IPS DF 19.7 (cell line): ENCODE data around the gene ZMPSTE24.

Experiments used
- DNase-seq: peaks from one replicate; pipeline ENCODE4 v3.0.0-alpha.2; 2013; ENCODE audit warnings: low read depth, low spot score

Gene ZMPSTE24

DNA sequence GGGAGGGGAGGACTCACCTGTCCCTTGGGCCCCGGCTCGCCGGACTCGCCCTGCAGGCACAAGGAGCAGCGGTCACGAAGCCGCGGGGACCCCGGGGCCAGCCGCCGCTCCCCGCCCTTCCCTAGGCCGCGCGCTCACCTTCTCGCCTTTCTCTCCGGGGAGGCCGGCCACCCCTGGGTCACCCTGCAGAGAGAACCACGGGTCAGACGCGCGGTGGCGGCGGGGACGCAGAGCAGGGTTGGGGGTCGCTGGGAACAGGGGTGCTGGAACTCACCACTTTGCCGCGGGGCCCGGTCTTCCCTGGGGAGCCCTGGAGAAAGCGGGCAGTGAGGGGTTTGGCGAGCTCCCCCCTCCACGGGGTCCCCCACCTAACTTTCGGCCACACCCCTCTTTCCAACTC is 45.8 kb downstream of the ZMPSTE24 start:
- no peak for DNase-seq

DNA sequence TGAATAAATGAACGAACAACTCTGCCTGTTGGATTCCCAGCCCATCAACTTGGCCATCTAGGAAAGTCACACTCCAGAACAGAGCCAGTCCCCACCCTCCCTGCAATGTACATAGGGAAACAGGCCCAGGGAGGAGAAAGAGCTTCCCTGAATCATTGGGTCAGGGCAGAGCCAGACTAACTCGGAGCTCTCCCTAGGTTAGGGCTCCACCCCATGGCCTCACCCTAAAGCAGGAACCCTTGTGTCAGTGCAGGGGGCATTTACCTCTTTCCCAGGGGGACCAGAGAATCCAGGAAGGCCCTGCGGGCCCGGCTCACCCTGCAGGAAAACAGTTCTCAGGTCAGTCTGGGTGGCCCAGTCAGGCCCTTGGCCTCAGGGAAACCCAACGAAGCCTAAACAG is 47.4 kb downstream of the ZMPSTE24 start:
- no peak for DNase-seq

DNA sequence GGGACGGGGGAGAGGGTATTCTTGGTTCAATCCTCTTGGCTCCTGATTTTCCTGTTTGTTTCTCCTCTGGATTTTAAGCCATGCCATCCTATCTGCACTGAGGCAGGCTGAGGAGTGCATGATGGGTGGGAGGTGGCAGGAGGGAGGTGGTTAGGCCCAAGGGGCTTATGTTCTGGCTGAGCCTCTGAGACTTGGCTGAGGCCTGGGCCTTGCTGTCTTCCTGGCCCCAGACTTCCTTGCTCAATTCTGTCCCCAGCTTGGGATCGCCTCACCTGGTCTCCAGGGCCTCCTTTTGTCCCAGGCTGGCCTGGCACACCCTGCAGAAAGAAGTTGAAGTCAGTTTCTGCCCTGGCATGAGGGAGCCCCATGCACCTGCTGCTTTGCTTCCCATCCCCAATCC is 47.8 kb downstream of the ZMPSTE24 start:
- no peak for DNase-seq

DNA sequence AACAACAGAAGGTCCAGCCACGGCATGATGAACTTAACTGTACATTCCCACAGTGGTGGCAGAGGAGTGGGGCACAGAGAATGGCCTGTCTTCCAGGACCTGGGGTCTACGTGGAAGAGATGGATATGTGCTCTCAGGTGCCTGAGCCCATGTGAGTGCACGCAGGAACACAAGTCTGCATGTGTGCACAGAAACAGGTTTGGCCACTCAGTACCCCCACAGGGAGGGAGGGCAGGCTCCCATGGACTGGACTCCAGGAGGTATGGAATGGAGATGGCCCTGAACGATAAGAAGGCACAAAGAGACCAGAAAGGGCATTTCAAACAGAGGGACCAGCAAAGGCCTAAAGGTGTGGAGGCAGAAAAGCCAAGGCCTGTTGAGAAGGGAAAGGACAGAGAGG is 48.3 kb downstream of the ZMPSTE24 start:
- DNase-seq, result no peak

DNA sequence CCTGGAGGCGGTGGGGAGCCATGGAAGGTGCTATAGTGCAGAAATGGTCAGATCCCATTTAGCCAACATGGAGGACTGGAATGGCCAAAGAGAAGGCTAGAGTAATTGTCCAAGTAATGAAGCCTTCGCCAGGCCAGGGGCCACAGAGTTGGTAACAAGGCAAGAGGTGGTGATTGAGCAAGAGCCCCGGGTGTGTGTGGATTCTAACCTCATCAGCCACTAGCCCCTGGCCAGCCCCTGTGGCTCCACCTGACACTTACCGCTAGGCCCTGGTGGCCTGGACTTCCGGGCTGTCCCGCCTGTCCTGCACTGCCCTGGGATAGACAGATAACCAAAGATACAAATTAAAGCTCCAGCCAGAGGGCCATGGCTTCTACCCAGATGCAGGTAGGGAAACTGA is 49.1 kb downstream of the ZMPSTE24 start:
- DNase-seq, result no peak

DNA sequence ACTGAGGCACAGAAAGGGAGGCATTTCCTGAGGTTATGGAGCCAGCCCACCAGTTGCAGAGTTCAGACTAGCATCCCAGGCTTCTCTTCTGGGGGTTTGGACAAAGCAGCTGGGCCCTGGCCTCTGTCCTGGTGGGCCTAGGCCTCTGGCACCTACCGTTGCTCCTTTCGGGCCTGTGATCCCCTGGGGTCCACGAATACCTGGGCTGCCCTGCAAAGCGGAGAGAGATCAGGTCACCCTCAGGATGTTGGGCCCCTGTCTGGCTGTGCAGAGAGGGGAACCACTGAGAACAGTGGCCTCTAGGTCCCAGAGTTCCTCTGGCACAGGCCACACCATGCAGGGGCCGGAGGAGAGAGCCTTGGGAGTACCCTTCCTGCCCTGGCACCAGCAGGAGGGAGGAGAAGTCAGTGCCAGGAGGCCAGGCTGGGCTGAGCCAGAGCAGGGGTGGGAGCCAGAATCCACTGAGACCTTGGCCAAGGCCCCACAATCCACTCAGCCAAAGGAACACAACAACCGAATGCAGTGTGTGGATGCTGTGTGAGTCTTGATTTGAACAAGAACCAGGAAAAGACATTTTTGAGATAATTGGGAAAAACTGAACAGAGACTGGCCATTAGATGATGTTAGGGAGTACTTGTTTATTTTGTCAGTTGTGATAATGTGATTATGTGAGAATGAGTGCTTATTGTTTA is 50.1 kb downstream of the ZMPSTE24 start:
- no peak for DNase-seq

DNA sequence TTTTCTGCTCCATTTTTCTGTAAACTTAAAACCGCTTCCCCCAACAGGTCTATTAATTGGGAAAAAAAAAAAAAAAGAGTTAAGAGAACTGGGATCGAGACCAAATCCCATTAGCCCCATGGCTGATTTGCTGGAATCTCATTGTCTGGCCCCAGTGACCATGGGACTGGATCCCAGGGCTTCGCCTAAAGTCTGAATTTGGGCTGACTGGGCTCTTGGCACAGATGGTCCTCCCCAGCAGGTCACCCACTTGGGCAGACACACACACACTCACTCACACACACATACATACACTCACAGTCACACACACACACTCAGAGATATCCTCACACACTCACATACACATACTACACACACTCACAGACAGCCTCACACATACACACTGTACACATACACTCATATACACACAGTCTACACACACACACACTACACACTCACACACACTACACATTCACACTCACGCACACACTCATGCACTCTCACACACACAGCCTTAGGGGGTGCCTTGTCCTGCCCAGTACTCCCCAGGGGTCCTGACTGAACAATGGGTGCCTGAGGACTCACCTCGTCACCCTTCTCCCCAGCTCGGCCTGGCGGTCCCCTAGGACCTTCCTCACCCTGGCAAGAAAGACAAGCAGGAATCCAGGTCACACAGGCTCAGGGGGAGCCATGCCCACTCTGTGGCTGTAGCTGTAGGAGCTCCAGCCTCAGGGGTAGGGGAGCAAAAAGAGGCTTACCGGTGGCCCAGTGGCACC is 51.5 kb downstream of the ZMPSTE24 start:
- DNase-seq, result no peak

DNA sequence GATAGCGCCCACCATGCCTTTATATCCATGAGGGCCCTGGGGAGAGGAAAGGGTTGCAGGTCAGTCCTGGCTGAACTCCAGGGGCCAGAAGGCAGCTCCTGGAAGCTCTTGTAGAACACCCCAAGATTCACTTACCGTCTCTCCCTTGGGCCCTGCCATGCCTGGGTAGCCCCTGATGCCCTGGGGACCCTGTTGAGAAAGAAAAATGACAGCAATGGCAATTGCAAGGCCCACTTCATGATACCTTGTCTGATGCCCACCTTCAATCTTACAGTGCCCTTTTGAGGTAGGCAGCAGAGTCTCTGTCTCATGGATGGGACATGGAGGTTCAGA is 52.1 kb downstream of the ZMPSTE24 start:
- DNase-seq, result no peak

DNA sequence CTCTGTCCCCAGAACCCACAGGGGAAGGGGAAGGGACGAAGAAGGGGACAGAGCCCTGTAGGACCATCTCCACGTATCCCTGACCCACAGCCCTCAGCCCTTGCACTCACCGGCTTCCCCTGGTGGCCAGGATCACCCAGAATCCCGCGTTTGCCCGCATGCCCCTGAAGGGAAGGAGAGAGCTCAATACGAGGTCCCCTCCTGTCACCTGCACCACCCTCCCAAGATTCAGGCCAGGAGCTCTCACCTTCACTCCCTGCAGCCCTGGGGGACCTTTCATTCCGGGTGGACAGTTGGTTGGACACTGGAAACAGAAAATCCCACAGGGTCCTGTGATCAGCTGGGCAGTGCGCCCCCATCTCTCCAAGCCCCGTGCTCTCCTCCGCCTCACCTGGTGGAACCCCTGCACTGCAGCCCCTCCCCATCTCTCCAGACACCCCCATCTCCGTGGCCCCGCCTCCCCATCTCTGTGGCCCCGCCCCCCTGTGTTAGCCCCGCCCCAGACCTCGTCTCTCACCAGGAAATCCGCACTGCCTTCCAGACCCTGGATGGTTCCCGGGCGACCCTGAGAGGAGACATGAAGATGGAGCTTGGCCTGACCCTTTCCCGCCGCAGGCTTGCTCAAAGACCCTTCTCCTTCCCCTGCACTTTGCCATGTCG is 53.1 kb downstream of the ZMPSTE24 start:
- no peak for DNase-seq

DNA sequence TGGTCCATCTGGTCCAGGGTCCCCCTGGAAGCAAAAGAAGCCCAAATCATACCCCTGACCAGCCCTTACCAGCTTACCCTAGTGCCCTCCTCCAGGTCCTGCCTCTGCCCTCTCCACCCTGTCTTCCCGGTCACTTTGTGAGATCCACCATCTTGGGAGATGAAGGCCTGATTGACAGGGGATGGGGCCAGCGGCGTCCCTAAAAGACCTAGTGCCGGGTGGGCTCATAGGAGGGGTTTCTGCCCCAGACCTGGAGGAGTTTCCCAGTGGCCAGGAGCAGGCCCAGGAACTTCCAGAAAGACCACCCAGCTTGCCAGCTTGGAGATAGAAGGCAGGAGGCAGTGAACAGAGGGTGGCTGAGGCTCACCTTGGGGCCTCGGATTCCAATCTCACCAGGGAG is 53.7 kb downstream of the ZMPSTE24 start:
- DNase-seq, result no peak

DNA sequence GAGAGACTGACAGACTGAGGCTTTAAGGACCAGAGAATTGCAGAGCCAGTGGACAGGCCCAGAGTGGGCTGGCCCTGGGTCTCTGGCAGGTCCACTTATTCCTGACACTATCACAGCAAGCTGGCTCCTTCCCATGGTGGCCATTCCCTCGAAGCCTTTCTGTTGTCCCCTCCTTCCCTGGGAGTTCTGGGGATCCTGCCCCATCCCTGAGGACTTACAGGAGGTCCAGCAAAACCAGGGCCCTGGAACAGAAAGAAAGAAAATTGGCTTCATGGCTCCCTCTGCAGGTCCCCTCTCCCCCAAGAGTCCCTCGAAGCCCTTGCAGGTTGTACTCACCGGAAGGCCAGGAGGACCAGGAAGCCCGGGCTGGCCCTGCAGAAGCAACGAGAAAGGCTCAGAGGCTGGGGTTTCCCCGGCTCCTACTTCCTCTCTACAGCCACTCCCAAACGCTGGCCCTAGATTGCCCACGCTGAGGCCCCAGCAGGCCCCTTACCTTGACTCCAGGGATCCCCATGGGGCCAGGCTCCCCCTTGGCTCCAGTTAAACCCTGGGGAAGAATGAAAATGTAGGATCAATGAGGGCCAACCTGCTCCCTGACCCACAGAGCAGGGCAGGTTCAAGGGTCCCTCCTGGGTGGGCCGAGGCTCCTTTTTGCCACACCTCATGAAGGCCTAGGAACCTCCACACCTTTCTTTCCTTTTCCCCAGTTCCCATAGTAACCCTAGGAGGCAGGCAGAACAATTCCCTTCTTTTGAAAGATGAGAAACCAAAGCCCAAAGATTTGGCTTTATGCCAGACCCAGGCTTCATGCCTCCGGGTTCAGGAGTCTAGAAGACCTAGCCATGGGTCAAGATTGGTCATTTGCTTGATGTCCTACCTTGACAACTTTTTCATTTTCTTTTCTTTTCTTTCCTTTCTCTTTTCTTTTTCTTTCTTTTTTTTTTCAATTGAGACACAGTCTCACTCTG is 54.5 kb downstream of the ZMPSTE24 start:
- no peak for DNase-seq

DNA sequence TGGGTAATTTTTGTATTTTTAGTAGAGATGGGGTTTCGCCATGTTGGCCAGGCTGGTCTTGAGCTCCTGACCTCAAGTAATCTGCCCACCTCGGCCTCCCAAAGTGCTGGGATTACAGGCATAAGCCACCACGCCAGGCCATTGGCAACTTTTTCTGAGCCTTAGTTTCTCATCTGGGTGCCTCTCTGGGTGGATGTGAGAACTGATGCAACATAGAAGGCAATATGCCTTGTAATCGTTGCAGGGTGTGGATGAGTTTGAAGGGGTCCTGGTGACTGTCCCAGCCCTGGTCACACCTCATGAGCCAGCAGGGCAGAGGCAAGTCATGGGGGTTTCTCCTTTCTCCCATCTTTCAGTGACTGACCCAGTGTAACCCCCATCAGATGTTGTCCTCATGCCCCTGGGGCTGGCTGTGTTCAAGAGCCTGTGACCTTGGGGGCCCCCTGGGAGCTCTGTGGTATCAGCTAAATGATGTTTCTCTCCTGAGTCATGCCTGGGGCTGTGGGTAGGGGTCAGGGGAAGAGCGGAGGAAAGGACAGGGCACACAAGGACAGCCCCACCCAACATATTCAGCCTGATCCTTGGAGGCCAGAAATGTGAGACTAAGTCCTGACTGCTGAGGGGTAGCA is 55.4 kb downstream of the ZMPSTE24 start:
- DNase-seq, result no peak

DNA sequence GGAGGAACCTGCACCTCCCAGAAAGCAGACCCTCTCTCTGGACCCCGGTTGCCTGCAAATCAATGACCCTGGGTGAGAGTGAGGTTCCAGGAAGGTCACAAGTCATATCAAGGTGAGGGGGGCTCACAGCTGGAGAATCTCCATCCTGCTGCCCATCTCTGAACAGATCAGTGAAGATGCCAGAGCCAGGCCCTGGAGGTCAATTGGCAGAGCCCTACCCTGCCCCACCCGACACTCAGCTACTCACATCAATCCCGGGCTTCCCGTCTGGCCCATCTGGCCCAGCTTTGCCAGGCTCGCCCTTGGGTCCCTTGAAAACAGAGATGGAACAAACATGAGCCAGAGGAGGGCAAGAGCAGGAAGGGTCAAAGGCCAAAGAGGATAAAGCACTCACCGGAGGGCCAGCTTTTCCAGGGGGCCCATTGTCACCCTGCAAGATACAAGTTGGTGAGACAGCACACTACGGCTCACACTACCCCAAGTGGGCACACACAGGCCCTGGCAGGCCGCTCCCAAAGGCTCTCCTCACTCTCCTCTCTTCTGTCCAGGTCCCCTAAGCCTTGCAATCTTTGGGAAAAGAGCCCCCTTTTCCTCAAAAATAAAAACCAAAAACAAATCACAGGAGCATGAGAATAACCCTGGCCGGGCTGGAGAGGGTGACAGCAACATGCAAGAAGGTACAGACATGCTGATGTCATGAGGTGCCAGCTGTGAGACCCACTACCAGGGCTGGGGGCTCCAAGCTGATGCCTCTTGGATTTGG is 56.1 kb downstream of the ZMPSTE24 start:
- no peak for DNase-seq

DNA sequence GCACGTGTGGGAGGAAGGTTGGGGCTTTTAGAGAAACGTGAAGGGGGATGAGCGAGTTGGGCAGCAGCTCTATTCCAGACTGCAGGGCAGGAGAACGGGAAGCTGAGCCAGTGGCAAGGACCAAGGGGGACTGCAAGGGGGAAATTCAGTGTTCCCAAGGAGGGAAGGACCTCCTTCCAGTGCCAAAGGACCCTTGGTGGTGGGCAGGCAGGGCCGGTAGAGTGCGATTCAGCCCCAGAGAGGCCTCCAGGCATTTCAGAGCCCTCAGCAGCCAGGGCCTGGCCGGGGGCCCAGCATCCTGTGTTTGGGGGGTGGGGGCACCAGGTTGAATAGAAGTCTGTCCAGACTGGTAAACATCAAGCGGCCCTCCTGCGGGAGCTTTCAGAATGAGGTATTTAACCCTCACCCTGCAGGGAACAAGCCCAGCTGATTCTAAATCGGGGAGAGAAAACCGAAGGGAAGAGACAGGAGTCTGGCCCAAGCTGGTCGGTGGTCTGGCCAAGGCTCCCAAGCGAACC is 56.7 kb downstream of the ZMPSTE24 start:
- DNase-seq, result no peak

DNA sequence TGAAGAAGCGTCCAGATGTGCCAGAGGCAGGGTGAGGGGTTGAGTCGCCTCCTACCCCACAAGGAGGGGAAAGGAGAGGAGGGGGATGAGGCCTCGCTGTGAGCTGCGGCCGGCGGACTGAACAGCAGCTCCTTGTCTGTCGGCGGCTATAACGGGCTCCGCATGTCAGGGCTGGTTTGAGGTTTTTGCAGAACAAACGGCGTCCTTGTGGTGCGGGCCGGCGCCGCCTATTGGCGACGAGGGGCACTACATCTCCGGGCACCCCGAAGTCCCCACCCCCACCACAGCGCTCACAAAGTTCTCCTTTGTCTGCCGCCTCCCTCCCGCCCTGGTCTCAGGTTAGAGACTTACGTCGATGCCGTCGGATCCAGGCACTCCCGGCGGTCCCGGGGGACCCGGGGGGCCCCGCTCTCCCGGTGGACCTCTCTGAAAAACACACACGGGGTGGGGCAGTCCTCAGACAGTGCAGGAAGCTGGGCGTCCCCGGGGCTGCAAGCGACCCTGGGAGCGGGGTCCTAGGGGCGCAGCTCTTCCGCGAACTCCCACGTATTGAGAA is 57.3 kb downstream of the ZMPSTE24 start:
- DNase-seq, result peak; percentile 52

DNA sequence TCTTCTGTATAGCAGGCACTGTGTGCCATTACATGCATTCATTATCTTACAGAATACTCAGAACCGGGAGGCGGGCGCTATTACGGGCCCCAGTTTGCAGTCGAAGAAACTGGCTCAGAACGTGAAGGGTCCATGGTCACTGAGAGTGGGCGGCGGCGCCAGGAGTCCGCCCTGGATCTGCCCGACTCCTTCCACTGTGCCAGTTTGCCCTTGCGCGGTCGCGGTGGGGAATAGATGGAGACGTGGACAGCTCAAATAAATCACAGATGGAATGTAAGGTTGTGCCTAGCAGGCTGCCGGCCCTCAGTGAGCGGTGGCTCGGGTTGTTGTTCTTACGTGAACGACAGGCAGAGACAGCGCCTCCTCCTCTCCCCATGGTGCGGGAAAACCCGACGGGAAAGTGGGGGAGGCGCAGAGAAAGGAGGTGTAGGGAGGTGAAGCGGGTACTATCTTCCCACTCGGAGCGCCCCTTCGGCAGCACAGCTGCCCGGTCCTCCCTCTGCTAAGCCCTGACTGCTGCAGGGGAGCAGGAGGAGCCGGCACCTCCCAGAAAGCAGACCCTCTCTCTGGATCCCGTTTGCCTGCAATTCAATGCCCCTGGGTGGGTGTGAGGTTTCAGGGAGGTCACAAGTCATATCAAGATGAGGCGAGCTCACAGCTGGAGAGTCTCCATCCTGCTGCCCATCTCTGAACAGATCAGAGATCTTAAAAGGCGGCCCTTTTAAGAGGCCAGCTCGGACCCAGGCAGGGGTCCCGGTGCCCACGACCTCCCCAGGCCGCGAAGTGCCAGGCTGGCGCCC is 58.0 kb downstream of the ZMPSTE24 start:
- no peak for DNase-seq

DNA sequence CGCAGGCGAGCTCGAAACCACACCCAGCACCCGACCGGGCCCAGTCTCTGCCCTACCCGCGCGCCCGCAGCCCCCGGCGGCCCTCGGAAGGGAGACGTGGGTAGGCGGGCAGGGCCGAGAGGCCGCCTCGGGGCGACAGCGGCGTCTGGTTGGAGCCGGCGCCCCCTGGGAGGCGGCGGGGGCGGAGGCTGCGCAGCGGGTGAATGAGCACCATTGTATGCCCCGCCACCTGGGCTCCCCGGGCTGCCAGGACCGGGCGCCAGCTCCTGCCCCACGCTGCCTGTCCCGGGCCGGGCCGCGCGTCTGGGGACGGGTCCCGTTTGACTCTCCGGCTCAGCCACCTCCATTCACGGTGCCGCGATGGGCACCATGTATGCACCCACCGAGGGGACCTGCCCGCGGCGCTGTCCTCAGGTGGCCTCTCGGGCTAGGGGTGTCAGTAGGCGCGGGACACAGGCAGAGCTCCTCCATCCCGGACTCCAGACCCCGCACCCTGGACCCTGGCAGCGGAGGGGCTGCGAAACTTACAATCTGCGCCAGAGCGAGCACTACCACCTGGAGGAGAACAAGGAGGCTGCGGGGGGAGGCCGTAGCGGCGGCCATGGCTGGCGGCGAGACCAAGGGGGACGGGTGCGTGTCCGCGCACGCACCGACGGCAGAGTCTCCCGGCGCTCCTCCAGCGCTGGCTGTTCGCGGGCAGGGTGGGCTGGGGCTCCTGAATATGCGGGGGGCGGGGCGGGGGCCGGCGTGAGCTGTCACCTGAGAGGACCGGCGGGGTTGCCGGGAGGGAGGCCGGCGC is 58.8 kb downstream of the ZMPSTE24 start, which contains the start of gene COL9A2:
Gene COL9A2, minus strand, starts transcription at position 692 of the 799 bp plus-strand sequence. Its CDS starts 89 bp downstream, at position 603.
- no peak for DNase-seq

DNA sequence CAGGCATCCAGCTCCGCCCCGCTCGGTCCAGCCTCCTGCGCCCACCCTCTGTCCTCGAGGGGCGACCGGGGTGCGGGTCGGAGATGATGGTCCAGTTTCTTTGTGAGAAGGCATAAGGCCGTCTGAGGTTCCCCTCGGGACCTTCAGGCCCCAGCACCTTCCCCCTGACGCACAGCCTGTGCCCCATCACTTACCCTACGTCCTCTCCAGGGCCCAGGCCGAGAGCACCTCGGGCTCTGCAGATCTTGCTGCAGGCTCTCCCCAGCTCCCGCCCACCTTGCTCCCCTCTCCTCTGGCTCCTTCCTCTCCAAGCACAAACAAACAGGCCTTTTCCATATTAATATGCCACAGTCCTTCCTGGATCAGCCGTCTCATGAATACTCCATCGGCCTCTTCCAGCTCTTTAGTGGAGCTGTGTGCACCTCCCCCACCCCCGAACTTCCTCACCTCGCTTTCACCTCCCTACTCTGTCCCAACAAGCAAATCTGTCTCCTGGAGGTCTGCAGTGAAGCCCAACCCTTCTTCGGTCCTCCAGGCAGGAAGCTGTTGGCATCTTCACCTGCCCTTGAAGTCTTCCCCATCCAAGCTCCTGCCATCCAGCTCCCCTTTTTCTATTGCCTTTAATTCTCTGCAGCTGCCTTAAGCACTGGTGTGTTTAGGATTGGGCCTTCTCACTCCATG is 59.5 kb downstream of the ZMPSTE24 start:
- DNase-seq, result no peak
